Measurements from ENCODE around the gene NAALADL1.

Gene NAALADL1

DNA sequence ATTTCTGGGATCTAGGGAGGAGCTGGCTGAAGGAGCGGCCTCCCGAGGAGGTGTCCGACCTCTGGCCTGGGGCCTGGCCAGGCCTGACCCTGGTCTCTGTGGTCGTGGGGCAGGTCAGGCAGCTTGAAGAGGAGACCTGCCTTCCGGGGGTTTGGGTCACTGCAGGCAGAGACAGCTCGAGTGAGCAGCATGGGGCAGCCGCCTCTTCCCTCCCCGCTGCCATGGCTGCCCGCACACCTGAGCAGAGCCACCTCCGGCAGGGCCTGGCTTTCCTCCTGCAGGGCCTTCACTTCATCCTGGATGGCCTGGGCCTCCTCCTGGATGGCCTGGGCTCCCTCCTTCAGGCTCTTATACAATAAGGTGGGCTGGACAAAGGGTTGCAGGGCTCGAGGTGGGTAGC is 8.0 kb upstream of the NAALADL1 start:
- H3K4me3 Mint-ChIP-seq = no peak overlapping the region
- no peaks in the 10 kb centered on the region for H3K27me3 Mint-ChIP-seq
- no peak overlapping the region for H3K27ac Mint-ChIP-seq
- no peak for DNase-seq
- no peaks in the 10 kb centered on the region for H3K36me3 Mint-ChIP-seq (ENCODE audit: low read depth)
- no peaks in the 10 kb centered on the region for H3K9me3 Mint-ChIP-seq
- H3K4me1 Mint-ChIP-seq (ENCODE audit: low read depth) = no peaks in the 10 kb centered on the region

DNA sequence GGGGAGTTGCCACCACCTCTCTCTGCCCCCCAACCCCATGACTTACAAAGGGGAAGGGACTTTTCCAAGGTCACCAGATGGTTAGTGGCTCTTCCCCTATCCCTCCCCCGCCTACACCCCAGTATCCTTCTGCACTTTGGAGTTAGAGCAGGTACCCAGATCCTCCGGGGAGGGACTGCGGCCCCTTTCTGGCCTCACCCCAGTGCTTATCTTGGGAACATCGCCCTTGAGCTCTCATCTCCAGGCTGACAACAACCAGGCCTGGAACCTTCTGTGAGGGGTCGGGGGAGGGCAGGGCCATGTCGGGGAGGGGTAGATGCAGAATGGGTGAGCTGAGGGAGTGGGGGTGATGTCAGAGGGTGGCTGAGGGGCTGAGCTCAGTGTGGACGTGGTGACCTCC is 7.5 kb upstream of the NAALADL1 start:
- no peak overlapping the region for H3K4me3 Mint-ChIP-seq
- no peak for DNase-seq
- no peaks in the 10 kb centered on the region for H3K36me3 Mint-ChIP-seq (ENCODE audit: low read depth)
- H3K4me1 Mint-ChIP-seq (ENCODE audit: low read depth) = no peaks in the 10 kb centered on the region
- H3K9me3 Mint-ChIP-seq = no peaks in the 10 kb centered on the region
- no peaks in the 10 kb centered on the region for H3K27me3 Mint-ChIP-seq
- H3K27ac Mint-ChIP-seq = no peak overlapping the region

DNA sequence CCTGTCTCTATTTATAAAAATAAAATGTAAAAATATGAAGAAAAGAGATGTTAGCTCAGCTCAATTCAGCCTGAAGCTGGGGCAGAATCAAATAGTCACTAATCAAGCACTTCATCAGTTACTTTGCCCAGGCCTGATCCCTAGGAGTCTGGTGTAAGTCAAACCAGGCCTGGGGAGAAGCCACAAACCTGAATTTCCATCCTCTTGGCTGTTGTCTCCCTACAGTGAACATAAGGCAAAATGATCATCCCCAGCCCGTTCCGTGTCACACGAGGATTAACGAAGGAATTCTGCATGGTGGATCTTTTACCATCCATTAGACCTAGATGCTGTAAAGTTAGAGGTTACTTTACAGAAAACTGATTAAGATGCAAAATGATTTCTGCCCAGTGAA is 6.5 kb upstream of the NAALADL1 start:
- Mint-ChIP-seq H3K9me3 (no peaks in the 10 kb centered on the region), H3K4me3 (no peak overlapping the region), H3K27ac (no peak overlapping the region), H3K36me3 (ENCODE audit: low read depth) (no peaks in the 10 kb centered on the region), H3K4me1 (ENCODE audit: low read depth) (no peaks in the 10 kb centered on the region), H3K27me3 (no peaks in the 10 kb centered on the region)
- no peak for DNase-seq

DNA sequence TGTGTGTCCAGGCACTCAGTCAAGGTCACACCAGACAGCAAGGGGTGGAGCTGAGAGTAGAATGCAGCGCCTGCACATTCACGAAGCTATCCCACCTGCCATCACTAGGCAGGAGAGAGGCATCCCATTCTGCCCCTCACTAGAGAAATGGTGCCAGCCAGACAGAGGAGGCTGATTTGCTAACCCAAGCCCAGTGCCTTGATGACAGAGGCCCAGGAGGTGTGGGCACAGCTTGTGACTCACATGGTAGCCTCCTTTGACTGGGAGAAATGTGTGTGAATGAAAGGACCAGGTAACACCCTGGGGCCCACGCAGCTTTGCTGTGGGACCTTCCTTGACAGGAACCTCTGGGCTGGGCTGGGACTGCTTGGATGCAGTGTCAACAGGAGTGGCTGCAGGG is 5.2 kb upstream of the NAALADL1 start:
- H3K27me3 Mint-ChIP-seq = no peaks in the 10 kb centered on the region
- no peak for DNase-seq
- H3K9me3 Mint-ChIP-seq = no peaks in the 10 kb centered on the region
- no peak overlapping the region for H3K27ac Mint-ChIP-seq
- H3K4me3 Mint-ChIP-seq = no peak overlapping the region
- no peaks in the 10 kb centered on the region for H3K4me1 Mint-ChIP-seq (ENCODE audit: low read depth)
- H3K36me3 Mint-ChIP-seq (ENCODE audit: low read depth) = no peaks in the 10 kb centered on the region

DNA sequence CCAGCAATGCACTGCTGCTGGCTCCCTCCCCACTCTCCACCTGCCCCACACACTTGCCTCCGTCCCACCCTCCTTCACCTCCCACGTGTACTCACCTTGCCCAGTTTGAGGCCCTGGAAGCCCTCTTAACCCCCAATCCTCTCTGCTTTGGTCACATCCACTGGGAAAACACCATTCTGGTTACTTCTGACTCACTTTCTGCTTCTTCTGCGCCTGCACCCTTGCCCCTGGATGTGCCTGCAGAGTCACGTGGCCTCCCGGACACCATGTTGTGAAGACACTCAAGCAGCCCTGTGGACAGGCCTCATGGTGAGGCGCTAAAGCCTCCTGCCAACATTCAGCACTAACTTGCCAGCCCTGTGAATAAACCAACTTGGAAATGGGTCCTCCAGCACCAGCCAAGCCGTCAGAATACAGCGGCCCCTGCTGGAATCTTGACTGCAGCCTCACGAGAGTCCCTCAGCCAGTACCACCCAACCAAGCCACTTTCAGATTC is 2.6 kb upstream of the NAALADL1 start:
- Mint-ChIP-seq H3K27ac (no peak overlapping the region), H3K9me3 (no peaks in the 10 kb centered on the region), H3K27me3 (no peaks in the 10 kb centered on the region), H3K36me3 (ENCODE audit: low read depth) (no peaks in the 10 kb centered on the region), H3K4me3 (no peak overlapping the region), H3K4me1 (ENCODE audit: low read depth) (no peaks in the 10 kb centered on the region)
- DNase-seq = no peak

DNA sequence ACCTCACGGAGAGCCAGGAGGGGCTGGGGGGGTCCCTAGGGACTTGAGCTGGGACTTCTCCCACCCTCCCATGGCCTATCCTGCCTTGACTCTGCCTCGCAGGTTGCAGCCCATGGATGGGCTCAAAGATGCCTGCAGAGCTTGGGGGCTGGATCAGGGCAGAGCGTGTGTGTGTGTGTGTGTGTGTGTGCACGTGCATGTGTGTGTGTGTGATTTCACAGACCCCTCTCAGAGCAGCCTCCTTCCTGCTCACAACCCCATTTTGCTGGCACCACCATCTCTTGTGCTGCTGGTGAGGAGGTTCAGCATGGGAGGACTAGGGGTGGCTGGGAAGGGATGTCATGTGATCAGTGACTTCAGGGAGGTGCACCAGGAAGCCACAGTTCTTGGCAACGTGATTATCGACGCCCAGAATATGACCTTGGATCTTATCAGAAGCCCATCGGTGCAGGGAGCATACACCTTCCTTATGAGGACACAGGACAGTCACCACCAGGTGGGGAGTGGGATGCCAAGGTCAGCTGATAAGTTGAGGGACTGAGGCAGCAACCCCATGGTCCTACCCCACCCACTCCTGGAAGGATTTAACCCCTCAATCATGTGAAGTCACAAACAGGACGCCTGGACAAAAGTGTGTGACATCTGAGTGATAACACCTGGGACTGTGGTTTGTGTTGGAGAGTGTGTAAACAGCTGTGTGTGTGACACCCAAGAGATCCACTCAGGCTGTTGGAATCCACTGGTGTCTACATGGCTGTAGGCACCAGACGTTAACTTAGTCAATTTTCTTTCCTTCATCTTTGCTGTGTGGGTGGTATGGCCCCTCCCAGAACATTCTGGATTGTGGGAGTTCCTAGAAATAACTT is 1.8 kb upstream of the NAALADL1 start:
- DNase-seq = no peak
- H3K9me3 Mint-ChIP-seq = no peaks in the 10 kb centered on the region
- H3K27ac Mint-ChIP-seq = no peak overlapping the region
- H3K4me1 Mint-ChIP-seq (ENCODE audit: low read depth) = no peaks in the 10 kb centered on the region
- H3K27me3 Mint-ChIP-seq = no peaks in the 10 kb centered on the region
- H3K4me3 Mint-ChIP-seq = no peak overlapping the region
- no peaks in the 10 kb centered on the region for H3K36me3 Mint-ChIP-seq (ENCODE audit: low read depth)

DNA sequence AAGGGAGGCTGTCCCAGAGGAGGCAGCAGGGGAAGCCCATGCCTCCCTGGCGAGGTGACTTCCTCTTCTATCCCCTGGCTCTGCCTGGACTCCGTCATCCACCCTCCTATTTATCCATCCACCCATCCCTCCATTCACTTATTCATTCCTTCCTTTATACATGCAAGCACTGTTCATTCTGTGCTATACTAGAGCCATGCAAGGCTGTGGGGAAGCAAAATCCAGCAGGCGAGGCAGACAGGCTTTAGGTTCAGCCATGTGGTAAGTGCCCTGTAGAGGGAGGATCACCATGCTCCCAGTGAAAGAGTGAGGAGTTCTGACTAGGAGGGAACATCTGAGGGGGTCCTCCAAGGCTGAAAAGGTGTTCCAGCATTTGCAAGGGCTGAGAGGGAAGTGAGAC is 1.2 kb upstream of the NAALADL1 start:
- no peak overlapping the region for H3K4me3 Mint-ChIP-seq
- H3K4me1 Mint-ChIP-seq (ENCODE audit: low read depth) = peaks cover 3% of the 10 kb centered on the region
- no peaks in the 10 kb centered on the region for H3K9me3 Mint-ChIP-seq
- H3K27ac Mint-ChIP-seq = no peak overlapping the region
- H3K36me3 Mint-ChIP-seq (ENCODE audit: low read depth) = no peaks in the 10 kb centered on the region
- DNase-seq = no peak
- no peaks in the 10 kb centered on the region for H3K27me3 Mint-ChIP-seq

DNA sequence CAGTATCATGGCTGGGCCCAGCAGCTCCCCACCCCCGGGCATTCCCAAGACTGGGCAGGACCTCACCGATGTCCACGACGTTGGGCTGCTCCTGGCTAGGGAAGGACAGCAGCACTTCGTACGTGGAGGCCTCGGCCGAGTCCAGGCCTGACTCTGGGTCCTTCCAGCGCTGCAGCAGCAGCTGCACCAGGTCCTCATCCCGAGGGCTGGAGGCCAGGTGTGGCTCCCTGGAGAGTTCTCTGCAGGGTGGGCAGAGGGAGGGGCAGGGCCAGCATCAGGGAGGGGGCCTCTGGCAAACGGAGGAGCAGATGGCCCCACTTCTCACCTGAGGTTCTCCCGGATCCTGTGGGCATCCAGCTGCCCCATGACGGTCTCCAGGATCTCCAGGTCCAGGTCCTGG is 341 bp downstream of the NAALADL1 start:
- no peak overlapping the region for H3K4me3 Mint-ChIP-seq
- DNase-seq = no peak
- H3K36me3 Mint-ChIP-seq (ENCODE audit: low read depth) = no peaks in the 10 kb centered on the region
- no peak overlapping the region for H3K27ac Mint-ChIP-seq
- no peaks in the 10 kb centered on the region for H3K27me3 Mint-ChIP-seq
- no peaks in the 10 kb centered on the region for H3K9me3 Mint-ChIP-seq
- peaks cover 15% of the 10 kb centered on the region for H3K4me1 Mint-ChIP-seq (ENCODE audit: low read depth)

DNA sequence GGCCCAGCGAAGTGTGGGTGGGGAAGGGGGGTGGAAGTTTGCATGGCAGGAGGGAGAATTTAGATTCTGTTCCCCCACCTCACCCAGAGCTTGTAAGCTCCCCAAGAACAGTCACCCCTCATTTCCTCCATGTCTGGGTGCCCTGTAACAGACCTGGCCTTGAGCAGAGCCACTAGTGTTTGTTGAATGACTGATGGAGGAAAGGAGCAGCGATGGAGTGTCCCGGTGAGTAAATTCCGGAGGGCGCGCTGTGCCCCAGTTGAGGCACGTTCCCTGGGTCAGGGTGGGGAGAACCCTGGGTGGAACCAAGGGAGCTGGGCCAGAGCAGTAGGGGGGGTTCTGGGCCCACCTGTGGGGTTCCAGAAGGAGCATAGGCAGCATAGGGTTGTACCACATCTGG is 827 bp downstream of the NAALADL1 start:
- H3K4me3 Mint-ChIP-seq = no peak overlapping the region
- H3K27ac Mint-ChIP-seq = no peak overlapping the region
- H3K9me3 Mint-ChIP-seq = no peaks in the 10 kb centered on the region
- H3K27me3 Mint-ChIP-seq = no peaks in the 10 kb centered on the region
- no peak for DNase-seq
- H3K4me1 Mint-ChIP-seq (ENCODE audit: low read depth) = peaks cover 15% of the 10 kb centered on the region
- H3K36me3 Mint-ChIP-seq (ENCODE audit: low read depth) = no peaks in the 10 kb centered on the region

DNA sequence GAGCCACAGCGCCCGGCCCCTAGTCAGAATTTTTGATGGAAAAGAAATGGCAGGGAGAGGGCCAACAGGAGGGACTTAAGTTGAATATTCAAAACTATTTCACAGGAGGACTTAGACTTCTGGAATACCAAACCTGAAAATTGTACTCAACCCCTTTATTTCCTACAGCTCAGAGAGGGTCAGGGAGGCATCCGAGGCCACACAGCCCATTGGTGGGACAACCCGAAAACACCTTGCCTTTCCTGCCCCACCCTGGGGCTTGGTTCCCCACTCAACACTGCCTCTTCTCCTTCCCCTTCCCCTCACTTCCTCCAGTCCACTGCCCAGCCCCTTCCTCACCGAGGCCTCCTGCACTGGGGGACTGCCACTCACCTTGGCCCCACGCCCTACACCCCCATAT is 1.4 kb downstream of the NAALADL1 start:
- H3K36me3 Mint-ChIP-seq (ENCODE audit: low read depth) = no peaks in the 10 kb centered on the region
- H3K27me3 Mint-ChIP-seq = no peaks in the 10 kb centered on the region
- H3K4me1 Mint-ChIP-seq (ENCODE audit: low read depth) = peaks cover 15% of the 10 kb centered on the region
- no peak overlapping the region for H3K4me3 Mint-ChIP-seq
- no peaks in the 10 kb centered on the region for H3K9me3 Mint-ChIP-seq
- no peak overlapping the region for H3K27ac Mint-ChIP-seq
- no peak for DNase-seq

DNA sequence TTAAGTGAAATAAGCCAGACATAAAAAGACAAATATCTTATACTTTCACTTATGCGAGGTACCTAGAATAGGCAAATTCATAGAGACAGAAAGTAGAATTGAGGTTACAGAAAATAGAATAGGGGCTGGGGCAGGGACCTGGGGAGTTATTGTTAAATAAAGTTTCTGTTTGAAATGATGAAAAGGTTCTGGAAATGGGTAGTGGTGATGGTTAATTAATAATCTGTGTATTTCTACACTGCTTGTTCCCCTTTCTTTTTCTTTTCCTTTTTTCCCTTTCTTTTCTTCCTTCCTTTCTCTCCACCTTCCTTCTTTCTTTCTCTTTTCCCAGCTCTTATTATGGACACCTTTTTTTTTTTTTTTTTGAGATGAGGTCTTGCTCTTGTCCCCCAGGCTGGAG is 2.8 kb downstream of the NAALADL1 start:
- Mint-ChIP-seq H3K4me1 (ENCODE audit: low read depth) (peaks cover 18% of the 10 kb centered on the region), H3K27ac (no peak overlapping the region), H3K9me3 (no peaks in the 10 kb centered on the region), H3K4me3 (no peak overlapping the region), H3K36me3 (ENCODE audit: low read depth) (no peaks in the 10 kb centered on the region), H3K27me3 (no peaks in the 10 kb centered on the region)
- DNase-seq = no peak

DNA sequence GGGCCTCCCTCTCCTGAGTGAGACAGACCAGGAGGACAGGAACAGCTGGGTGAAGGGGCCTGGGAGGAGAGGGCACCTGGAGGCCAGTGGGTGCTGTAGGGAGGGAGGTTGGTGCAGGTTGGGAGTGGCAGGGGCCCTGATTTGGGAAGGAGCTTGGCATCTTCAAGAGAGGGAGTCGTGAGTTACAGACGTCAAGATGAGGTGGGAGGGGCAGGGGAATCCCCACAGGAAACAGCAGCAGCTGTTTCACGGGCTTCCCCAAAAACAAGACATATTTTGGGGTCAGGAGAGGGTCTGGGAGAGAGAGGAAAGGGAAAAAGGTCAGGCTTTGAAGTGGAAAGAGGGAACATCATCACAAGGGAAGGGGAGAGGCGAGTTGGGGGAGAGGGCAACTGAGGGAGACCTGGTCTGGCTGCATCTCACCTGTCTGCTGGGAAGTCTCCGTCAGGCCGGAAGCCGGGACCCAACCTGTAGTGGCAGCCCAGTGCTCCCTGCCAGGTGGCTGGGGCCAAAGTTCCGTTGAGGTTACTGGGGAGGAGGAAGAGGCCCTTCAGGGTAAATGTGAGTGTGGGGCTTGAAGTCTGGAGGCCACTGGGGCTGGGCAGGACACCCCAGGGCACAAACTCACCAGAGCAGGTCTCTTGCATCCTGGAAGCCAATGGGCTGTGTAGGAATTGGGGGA is 4.4 kb downstream of the NAALADL1 start:
- H3K36me3 Mint-ChIP-seq (ENCODE audit: low read depth) = no peaks in the 10 kb centered on the region
- peaks cover 18% of the 10 kb centered on the region for H3K4me1 Mint-ChIP-seq (ENCODE audit: low read depth)
- no peak overlapping the region for H3K4me3 Mint-ChIP-seq
- no peaks in the 10 kb centered on the region for H3K9me3 Mint-ChIP-seq
- H3K27ac Mint-ChIP-seq = no peak overlapping the region
- DNase-seq = no peak
- H3K27me3 Mint-ChIP-seq = no peaks in the 10 kb centered on the region

DNA sequence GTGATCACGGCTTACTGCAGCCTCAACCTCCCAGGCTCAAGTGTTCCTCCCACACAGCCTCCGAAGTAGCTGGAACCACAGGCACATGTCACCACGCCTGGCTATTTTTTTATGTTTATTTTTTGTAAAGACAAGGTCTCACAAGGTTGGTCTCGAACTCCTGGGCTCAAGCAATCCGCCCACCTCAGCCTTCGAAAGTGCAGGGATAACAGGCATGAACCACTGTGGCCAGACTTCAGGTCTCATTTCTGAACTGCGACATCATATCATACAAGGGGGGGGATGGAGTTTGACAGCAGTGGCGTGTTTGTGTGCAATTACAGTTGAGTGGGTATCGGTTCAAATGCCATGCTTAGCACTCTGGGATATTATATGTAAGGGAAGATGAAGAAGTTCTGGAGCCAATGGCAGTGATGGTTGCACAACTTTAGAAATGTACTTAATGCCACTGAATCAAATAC is 6.9 kb downstream of the NAALADL1 start:
- Mint-ChIP-seq H3K4me1 (ENCODE audit: low read depth) (peaks cover 35% of the 10 kb centered on the region), H3K27ac (no peak overlapping the region), H3K9me3 (no peaks in the 10 kb centered on the region)

DNA sequence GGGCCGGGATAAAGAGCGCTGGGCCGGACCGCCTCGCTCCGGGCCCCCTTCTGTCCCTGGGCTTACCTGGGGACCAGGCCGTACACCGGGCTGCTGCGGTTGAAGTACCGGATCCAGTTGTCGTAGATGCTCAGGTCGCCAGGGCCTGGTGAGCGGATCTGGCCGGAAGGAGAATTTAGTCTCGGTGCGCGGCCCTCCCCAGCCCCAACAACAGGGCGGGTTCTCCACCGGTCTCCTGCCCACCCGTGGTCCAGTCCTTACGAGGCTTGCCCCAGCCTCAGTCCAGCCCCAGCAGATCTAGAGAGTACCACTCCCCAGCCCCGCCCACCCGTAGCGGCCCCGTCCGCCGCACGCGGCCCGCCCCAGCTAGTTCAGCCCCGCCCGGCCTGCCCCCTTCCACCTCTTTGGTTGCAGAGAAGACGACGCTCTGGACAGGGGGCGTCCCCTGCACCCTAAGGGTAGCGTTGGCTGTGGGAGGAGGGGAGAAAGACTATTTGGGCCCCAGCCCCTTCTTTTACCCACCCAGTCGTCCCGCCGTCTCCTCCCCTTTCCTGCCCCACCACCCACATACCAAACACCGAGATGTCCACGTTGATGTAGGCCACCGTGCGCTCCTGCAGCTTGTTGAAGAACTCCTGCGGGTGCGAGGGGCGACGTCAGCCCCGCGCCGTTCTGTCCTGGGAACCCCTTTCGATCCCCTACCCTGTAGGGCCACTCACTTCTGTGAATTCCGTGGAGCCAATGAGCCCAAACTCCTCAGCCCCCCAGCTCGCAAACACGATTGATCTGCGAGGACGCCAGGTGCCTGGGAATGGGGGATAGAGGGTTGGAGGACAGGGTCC is 10.6 kb downstream of the NAALADL1 start:
- peak; percentile 60 for DNase-seq
- Mint-ChIP-seq H3K4me3 (peak overlapping the region; percentile 80), H3K27ac (peak overlapping the region; percentile 85), H3K27me3 (no peaks in the 10 kb centered on the region), H3K9me3 (no peaks in the 10 kb centered on the region), H3K4me1 (ENCODE audit: low read depth) (peaks cover 32% of the 10 kb centered on the region), H3K36me3 (ENCODE audit: low read depth) (peaks cover 20% of the 10 kb centered on the region)

More for the DNA sequence above, 6.9 kb downstream of the NAALADL1 start:
- DNase-seq = no peak
- Mint-ChIP-seq H3K27me3 (no peaks in the 10 kb centered on the region), H3K4me3 (no peak overlapping the region), H3K36me3 (ENCODE audit: low read depth) (no peaks in the 10 kb centered on the region)
